Measurements from ENCODE around the gene DNAJB8. TPM values are rescaled to one million over a fixed set of nuclear protein-coding genes. Genes with fewer than 3 reads are reported as not detected.

The DNAJB8 gene
- total RNA-seq, 4 donors from 2014 or later = not detected

DNA sequence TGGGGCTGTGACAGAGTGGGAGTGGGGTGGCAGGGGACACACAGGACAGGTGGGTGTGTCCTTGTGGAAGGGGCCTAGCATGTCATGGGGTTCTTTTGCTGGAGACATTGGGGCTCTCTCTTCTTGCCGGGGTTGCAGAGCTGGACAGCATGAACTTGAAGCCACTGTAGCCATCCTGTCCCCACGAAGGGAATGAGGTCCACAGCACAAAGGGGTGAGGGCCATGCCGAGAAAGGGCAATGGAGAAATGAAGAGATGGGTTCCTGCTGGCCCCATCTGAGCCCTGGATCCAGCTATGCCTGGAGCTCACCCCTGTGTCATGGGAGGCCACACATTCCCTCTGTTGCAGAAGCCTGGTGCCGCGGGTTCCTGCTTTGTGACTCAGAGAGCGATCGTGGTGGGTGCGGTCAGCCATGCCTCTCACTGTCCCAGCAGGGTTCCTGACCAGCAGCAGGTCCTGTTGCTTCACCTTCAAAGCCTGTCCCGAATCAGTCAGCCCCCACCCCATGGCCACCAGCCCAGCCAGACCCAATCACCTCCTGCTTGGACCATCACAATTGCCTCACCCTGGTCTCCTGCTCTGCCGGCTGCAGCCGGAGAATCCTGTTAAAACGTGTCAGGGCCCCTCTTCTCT lies 50.0 kb downstream of the DNAJB8 start:
- DNase-seq (ENCODE audit: extremely low spot score) = no peak
- H3K36me3 ChIP-seq = no peaks in the 10 kb centered on the region
- TF ChIP-seq POLR2AphosphoS5 (IDR thresholded peaks at IDR 0.05) (no peak), CTCF (IDR thresholded peaks at IDR 0.05) (no peak), POLR2A (IDR thresholded peaks at IDR 0.05; ENCODE audit: low read depth) (no peak)

DNA sequence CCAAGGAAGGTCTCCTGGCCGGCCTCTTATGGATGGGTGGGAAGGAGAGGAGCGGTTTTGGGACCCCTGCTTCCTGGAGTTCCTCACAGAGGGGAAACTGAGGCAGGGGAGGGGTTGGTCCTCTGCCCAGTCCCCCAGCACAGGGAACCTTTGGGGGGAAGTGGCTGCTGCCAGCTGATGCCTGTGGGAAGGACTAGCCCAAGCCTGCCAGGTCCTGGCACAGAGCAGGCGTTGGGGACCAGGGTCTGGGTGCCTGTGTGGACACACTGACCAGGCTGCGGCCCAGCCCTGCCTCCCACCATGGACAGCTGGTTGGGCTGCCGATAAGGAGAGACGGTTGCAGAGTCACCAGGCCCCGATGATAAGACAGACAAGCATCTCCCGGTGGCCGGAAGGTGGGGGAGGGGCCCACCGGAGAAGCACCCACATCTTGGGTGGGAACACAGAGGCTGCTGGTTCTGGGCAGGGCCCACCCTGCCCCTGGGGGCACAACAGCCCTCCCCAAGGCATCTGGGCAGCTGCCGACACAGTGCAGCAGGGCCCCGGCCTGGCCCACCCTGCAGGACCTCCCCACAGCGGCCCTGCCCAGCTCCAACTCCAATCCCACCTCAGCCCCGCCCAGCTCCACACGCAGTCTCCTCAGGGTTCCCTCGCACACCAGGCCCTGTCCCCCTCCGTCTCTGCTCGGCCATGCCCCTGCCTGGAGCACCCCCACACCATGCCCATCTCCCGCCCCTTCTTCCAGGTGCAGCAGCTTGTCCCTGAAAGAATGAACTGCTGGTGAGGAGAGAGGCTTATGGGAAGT lies 50.7 kb downstream of the DNAJB8 start:
- 86% methylated on average over 9 of the region's 19 CpGs for WGBS
- Histone ChIP-seq H3K27ac (replicated peaks in 1 of 4) (no peak overlapping the region), H3K4me3 (no peak overlapping the region), H3K9me3 (no peaks in the 10 kb centered on the region), H3K27me3 (no peaks in the 10 kb centered on the region), H3K36me3 (peaks cover 0 to under 1% (median 0%) of the 10 kb centered on the region in 4 donors), H3K4me1 (no peaks in the 10 kb centered on the region)
- DNase-seq (ENCODE audit: extremely low spot score) = no peak
- intact Hi-C loops (cut with DNase I) = no loop called here
- TF ChIP-seq CTCF (IDR thresholded peaks at IDR 0.05) (no peak), POLR2AphosphoS5 (IDR thresholded peaks at IDR 0.05) (no peak), EP300 (IDR thresholded peaks at IDR 0.05) (no peak), POLR2A (IDR thresholded peaks at IDR 0.05; ENCODE audit: low read depth) (no peak)

More for the DNA sequence above, 50.0 kb downstream of the DNAJB8 start:
- intact Hi-C loops (cut with DNase I) = no loop called here
- Histone ChIP-seq H3K4me1 (no peaks in the 10 kb centered on the region), H3K27me3 (no peaks in the 10 kb centered on the region), H3K9me3 (no peaks in the 10 kb centered on the region), H3K4me3 (no peak overlapping the region), H3K27ac (replicated peaks in 1 of 4) (no peak overlapping the region)
- 80% methylated on average over 8 of the region's 12 CpGs for WGBS

- intact Hi-C loops (cut with DNase I) = no loop called here
- 94% methylated on average over 14 of the region's 16 CpGs for WGBS
- TF ChIP-seq POLR2AphosphoS5 (IDR thresholded peaks at IDR 0.05) (no peak), EP300 (IDR thresholded peaks at IDR 0.05) (no peak), POLR2A (IDR thresholded peaks at IDR 0.05; ENCODE audit: low read depth) (no peak), CTCF (IDR thresholded peaks at IDR 0.05) (no peak)
Observed at GRCh38 chr3:128415200-128415772, 51.4 kb downstream of the DNAJB8 start.

DNA sequence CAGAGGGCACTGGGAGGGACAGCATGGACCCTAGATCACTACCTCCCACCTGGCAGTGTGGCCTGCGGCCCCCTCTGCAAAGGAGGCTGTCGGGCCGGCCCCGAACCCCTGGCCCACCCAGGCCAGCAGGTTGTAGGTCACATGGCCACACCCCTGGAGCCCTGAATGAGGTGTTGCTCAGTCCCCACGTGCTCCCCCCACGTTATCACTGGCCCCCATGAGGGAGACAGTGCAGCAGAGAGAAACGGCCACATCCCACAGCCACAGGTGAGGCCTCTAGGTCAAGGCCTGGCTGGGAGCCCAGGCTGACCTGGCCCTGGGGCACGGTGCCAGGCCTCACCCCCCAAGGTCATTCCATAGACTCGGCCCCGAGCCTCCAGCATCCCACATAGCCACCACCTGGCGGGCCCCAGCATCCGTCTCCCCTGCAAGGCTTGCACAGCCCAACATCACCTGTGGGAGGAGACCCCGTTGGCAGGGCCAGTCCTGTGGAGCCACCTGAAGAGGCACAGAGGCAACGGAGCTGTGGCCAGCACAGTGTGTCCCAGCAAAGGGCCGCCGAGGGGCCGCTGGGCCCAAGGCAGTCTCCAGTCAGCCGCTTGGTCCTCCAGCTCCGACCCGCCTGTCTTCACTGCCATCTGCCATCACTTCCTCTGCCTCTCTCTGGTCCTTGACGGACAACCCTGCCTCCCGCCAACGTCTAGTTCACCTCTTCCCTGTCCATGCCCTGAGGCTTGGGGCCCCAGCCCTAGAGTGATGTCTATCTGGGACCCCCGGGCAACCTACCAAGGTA lies 53.1 kb downstream of the DNAJB8 start:
- intact Hi-C loops (cut with DNase I) = no loop called here
- 95% methylated on average over 12 of the region's 24 CpGs for WGBS
- Histone ChIP-seq H3K4me3 (no peak overlapping the region), H3K27me3 (no peaks in the 10 kb centered on the region), H3K27ac (replicated peaks in 1 of 4) (no peak overlapping the region), H3K4me1 (no peaks in the 10 kb centered on the region), H3K9me3 (no peaks in the 10 kb centered on the region), H3K36me3 (peaks cover 0 to 8% (median 4%) of the 10 kb centered on the region in 4 donors)
- no peak for DNase-seq (ENCODE audit: extremely low spot score)
- no peak for TF ChIP-seq CTCF (IDR thresholded peaks at IDR 0.05)
- no peak for TF ChIP-seq POLR2AphosphoS5 (IDR thresholded peaks at IDR 0.05)
- TF ChIP-seq EP300 (IDR thresholded peaks at IDR 0.05) = no peak
- TF ChIP-seq POLR2A (IDR thresholded peaks at IDR 0.05; ENCODE audit: low read depth) = no peak

More at GRCh38 chr3:128415200-128415772, 51.4 kb downstream of the DNAJB8 start:
- H3K4me3 ChIP-seq = no peak overlapping the region
- no peaks in the 10 kb centered on the region for H3K27me3 ChIP-seq
- H3K4me1 ChIP-seq = no peaks in the 10 kb centered on the region
- H3K36me3 ChIP-seq = peaks cover 0 to 3% (median 0%) of the 10 kb centered on the region in 4 donors
- H3K27ac ChIP-seq (replicated peaks in 1 of 4) = no peak overlapping the region
- no peaks in the 10 kb centered on the region for H3K9me3 ChIP-seq
- DNase-seq (ENCODE audit: extremely low spot score) = no peak
